Embryonic facial prominence (tissue), 1 donor: ENCODE measurements around the gene TAF8.
A peak's percentile ranks its signal among the peaks of the same experiment; 100 is the strongest.

Experiments
- DNase-seq: peaks from one replicate; pipeline ENCODE4 v3.0.0-alpha.2; 2016; ENCODE audit errors: extremely low spot score

TAF8 gene

DNA sequence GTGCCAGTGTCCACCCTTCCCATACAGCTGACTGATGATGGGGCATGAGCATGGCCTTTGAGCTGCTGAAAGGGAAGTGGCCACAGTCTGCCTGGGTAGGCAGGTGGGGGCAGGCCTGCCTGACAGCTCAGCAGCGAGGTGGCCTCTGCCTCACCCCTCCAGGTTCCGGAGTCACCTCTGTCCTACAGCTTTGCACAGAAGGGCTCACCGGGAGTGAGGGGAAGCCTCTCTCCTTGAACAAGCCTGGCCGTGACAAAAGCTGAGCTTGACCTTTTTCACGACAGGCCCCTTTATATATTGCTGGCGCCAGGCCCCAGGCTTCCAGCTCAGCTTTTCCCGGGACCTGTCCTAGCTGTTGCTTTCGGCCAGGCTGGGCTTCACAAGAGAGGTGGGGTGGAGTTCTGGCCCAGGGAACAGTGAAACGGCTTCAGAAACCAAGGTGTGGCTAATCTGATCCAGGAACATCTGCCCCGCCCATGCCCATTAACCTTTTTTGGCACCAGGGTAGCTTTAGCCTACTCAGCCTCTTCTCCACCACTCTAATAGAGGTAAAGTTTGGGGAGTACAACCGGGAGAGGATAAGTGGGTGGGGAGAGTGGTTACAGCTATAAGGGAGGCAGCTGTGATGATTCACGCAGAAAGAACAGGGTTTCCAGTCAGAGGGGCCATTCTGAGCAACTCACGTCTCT, 49.2 kb downstream of the TAF8 start:
- DNase-seq = no peak

DNA sequence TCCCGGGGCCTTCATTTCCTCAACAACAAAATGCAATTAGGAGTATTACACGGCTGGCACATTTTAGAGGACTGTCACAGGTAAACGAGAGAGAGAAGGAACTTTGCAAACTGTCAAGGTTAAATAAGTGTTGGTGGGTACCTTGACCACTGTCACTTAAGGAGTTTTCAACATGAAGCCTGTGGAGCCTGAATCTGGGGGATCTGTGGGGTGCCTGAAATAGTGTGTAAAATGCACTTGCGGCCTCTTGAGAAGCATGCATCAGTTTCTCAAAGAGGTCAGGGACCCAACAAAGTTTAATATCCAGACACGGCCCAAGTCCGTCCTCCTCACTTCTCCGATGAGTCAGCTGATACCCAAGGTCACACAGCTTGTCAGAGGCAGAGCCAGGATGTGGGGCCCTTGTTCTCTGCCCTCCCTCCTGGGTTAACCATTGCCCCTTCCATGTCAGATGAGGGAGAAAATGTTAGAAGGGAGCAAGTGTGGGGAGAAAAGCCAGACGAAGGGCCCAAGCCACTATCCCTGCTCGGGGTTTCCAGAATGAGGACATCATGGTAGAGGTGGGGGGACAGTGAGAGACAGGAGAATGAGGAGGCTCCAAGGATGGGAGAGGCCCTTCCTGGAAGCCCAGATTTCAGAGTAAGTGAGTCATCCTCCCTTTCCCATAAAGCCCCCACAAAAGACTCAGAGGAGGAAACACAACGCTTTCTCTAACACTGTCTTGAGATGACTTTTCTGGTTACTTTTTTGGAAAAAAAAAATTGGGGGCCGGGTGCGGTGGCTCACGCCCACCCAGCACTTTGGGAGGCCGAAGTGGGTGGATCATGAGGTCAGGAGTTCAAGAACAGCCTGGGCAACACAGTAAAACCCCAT, 49.9 kb downstream of the TAF8 start:
- no peak for DNase-seq

DNA sequence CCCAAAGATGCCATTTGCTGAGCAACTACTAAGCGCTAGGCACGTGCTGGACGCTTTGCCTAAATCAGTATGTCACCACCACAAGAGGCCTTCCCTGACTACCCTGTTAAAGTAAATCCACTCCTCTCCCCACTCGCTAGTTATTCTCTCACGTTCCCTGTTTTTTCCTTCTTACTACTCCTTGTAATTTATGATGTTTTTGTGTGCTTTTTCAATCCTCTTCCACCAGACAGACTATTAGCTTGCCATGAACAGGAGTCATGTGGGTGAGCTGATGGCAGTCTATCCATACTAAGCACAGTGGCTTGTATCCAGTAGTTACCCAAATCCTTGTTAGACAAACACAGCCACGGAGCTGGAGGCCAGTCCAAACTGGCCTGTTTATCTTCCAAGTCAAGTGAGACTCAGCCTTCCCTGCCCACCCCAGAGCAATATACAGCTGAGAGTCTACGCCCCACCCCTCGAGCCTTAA, 50.9 kb downstream of the TAF8 start:
- DNase-seq = no peak

DNA sequence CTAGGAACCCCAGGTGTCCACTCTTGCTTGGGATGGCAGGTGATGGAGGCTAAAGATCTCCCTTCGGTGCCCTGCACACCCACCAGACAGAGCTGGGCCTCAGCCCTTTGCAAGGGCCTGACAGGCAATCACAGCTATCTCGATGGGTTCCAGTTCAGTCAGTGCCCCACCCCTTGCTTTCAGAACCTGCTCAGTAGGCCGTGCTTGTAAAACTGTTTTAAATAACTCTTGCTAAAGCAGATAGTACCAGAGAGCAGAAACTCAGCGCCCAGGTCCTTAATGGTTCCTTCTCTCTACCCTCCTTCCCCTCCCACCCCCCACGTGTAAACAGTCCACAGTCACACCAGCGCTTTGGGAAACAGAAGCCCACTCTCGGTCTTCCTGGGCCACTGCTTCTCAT, 52.9 kb downstream of the TAF8 start:
- no peak for DNase-seq

DNA sequence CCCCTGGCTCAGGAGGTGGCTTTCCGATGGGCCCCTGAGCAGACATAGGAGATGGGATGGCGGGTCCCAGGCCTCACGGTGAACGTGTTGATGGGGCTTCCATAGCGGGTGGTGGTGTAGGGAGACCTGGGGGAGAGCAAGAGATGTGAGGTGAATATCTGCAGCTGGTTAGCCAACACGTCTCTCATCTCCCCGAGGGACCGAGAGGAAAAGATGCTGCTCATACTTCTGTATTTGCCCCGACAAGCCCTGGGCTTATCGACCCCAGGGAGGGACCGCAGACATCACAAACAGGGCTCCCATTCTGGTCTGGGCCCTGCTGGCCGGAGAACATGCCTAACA, 53.4 kb downstream of the TAF8 start:
- no peak for DNase-seq

DNA sequence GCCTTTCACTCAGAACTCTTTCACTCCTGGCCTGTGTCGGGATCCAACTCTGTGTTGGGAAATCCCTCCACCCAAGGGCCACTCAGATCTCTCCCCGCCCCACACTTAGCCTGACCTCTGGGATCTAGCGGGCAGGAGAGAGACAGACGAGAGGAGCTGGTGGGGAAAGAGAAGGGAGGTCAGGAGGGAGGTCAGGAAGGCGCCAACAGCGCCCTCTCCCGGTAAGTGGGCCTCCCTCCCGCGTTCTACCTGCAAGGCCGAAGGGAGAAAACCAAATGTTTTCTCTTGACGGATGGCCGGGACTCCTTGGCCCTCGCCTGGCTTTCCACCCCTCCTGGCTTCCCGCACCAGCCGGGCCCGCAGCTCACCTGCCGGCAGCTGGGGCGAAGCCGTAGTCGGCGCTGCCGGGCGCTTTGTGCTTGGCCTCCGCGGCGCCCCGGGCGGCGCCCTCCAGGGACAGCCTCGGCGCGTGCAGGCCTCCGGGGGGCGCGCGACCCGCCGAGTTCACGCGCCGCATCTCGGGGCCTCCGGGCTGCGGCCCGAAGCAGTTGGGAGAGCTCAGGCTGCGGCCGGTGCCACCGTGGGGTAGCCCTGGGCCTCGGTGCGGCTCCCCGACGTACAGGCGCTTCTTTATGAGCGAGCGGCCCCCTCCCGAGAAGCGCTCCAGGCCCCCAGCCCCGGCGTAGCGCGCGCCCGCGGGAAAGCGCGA, 53.9 kb downstream of the TAF8 start:
- peak; percentile 19 for DNase-seq

DNA sequence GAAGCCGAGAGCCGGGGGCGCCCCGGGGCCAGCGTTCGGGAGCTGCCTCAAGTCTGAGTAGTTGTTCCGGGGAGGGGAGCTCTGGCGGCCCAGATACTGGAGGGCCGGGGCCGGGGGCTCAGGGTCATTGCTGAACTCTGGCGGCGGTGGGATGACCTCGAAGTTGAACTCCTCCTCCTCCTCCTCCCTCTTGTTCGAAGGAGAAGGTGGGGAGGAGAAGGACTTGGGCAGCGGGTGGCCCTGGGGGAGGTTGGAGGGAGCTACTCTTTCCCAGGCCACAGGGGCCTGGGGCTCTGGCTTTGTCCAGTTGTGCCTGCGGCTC, 54.4 kb downstream of the TAF8 start:
- no peak for DNase-seq

DNA sequence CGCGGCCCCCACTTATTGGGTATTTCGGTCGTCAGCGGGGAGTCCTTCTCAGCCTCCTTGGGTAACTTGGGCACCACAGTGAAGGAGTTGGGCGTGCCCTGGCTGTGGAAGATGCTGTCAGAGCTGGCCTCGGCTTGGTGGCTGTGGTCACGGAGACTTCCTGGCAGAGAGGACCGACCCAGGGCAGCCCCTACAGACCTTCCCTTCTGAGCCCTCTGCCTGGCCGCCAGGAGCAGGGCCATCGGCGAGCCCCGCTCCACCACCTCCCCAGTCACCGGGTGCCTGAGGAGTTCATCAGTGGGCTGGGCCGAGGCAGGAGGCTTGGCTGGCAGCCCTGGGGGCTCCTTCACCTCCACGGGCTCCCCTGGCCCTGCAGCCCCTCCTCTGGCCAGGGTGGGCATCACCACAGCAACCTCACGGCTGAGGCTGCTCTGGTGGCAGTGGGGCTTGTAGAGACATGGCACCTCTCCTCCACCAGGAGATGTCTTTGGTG, 54.9 kb downstream of the TAF8 start:
- no peak for DNase-seq

DNA sequence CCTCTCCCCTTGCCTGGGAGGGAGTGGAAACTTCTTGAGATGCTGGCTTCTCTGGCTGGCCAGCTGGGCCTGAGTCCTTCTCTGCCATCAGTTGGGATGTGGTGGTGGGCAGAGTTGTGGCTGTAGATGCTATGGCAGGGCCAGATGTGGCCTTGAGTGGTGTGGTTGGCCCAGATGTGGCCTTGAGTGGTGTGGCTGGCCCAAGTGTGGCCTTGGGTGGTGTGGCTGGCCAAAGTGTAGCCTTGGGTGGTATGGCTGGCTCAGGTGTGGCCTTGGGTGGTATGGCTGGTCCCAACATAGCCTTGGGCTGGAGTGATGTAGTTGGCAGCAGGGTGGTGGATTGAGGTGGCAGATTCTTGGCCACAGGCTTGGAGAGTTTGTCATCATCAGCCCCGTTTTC, 55.4 kb downstream of the TAF8 start:
- no peak for DNase-seq

DNA sequence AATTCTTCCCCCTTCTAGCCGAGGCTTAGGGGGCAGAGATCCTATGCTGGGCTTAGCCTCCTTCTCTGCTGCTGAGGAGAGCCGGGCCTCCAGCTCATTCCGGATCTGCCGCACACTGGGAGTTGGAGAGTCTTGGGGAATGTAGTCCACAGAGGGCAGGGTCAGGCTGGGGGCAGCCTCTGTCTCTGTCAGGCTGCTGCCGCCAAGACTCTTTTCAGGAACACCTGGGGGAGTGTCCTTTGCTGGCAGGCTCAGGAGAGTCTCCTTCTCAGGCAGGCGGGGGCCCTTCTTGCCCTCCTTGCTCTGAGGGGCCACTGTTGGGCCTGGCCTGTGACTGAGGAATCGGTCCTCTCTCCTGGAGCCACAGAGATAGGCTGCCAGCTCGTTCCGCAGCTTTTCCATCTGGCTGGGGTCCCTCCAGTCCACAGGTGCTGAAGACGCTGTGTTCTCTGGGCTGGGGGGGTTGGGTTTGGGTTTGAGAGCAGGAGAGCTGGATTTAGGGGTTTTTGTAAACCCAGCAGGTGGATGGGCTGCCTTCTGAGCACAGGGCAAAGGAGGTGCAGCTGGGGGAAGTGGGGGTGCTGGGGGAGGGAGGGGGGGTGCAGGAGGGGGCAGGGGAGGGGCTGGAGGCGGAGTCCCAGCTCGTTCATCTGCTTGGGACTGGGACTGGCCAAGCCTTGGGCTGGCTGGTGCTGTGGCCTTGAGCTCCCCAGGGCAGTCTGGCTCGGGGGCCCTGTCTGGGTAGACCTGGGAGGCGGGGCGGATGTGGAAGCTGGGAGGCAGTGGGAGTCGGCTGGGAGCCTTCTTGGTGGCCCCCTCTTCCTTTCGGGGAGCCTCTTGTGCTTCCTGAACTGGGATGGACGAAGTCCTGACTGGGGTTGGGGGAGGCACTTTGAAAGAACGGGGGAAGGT, 56.0 kb downstream of the TAF8 start:
- DNase-seq = no peak

DNA sequence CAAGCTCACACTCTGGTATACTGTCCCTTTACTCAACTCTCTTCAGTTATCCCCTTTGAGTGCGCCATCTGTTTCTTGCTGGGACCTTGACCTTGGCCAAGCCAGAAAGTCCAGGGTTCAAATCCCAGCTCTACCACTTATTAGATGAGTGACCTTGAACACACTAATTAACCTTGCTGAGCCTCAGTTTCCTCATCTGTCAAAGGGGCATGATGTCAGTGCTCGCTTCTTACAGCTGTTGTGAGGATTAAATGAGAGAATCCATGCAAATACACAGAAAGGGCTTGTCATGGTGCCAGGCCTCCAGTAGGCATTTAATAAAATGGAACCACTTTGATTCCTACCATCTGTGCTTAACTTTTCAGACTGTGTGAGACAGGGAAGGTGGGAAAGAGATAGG, 57.7 kb downstream of the TAF8 start:
- DNase-seq = no peak

DNA sequence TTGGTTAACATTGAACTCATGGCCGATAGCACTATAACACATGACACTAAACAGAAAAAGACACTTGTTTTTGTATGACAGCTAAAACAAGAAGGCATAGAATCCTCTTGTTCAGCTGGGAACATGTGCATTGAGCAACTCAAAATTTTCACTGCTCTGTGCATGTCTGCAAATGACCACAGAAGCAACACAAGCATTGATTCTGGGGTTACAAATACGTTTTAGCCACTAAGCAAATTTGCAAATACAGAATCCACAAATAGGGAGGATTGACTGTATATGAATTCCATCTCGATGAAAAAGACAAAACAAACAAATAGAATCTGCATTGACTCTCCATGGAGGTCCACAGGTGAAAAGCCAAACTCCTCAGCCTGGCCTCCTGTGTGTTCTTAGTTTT, 60.4 kb downstream of the TAF8 start:
- no peak for DNase-seq

DNA sequence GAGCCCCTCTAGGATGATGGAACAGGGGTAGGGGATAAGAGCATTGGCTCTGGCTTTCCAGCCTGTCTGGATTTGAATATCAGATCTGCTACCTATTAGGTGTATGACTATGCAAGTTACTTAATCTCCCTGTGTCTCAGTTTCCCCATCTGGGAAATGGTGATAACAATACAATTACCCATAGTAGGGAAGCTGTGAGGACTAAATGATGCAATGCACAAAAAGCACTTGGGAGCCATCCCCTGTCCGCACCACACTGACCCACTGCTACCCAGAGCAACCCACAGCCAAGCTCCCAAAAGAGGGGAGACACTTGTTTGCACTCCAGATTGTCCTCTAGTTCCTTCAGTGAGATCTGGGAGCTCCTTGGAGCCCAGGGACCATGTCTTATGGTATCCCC, 62.0 kb downstream of the TAF8 start:
- DNase-seq = no peak

DNA sequence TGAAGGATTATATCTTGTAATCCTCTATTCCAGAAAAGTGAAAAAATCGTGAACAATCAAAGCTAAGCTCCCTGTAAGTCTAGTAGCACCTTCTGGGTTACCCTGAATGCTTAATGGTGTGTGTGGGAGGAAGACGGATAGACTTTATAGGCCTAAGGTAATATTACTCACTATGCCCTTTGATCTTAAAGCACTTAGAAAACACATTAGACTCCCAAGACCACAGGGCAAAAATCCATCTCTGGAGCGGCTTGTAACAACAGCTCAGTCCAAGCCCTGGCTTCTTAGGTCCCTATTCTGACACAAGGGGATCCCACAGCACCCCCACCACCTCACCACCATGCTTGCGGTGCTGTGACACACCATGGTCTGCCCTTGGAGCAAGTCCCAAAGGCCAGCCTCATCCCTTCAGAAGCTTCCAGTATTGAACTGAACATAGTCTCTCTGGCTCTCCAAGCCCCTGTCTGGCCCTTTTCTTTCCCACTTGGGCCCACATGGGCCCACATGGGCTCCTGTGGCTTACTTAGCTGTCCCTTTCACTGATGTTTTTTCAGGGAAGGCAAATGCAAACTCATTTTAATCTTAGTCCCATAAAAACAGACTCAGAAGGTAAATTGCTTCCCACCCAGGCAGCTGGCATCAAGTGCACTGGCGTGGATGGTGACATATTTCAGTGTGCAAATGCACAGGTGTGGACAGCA, 63.8 kb downstream of the TAF8 start:
- DNase-seq = no peak

DNA sequence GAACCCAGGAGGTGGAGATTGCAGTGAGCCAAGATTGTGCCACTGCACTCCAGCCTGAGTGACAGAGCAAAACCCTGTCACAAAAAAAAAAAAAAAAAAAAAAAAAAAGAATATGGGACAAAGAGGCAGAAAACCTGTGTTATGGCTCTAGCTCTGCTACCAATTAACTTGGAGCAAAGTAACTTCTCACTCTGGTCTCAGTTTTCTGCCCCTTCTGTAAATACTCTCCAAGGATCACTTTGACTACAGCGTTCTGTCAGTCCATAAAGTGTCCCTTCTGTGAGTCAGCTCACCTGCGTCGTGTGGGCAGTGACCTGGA, 67.5 kb downstream of the TAF8 start:
- DNase-seq = no peak

DNA sequence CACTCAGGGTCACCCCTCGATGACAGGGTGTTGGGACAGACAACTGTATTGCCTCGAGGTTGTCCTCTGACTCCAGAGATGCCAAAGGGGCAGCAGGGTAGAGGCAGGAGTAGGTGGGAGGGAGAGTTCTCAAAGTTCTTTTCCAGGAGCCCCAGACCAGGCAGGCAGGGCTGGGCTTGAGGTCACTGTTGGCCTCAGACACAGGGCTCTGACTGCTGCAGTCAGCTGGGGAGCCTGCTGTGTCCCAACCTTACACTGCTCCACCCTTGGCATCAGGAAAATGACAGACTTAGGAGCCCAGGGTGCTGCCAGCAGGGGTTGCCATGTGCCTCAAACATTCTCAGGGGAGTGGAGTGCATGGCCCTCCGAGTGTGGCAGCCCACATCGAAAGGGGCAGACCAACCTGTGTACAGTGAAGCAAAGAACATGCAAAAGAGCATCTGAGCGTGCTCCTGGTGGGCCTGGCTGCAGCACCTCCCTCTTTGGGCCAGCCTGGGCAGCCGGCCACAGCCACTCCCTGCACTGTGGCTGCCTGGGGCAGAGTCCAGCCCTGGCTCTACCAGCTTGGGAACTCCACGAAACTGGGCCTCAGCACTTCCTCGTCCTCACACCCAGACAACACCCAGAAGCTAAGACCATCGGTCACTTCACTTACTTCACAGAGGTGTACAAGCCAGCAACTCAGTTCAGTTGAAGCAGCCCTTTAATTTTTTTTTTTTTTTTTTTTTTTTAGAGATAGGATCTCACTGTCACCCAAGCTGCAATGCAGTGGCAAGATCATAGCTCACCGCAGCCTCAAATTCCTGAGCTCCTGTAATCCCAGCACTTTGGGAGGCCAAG, 68.1 kb downstream of the TAF8 start:
- DNase-seq = no peak

DNA sequence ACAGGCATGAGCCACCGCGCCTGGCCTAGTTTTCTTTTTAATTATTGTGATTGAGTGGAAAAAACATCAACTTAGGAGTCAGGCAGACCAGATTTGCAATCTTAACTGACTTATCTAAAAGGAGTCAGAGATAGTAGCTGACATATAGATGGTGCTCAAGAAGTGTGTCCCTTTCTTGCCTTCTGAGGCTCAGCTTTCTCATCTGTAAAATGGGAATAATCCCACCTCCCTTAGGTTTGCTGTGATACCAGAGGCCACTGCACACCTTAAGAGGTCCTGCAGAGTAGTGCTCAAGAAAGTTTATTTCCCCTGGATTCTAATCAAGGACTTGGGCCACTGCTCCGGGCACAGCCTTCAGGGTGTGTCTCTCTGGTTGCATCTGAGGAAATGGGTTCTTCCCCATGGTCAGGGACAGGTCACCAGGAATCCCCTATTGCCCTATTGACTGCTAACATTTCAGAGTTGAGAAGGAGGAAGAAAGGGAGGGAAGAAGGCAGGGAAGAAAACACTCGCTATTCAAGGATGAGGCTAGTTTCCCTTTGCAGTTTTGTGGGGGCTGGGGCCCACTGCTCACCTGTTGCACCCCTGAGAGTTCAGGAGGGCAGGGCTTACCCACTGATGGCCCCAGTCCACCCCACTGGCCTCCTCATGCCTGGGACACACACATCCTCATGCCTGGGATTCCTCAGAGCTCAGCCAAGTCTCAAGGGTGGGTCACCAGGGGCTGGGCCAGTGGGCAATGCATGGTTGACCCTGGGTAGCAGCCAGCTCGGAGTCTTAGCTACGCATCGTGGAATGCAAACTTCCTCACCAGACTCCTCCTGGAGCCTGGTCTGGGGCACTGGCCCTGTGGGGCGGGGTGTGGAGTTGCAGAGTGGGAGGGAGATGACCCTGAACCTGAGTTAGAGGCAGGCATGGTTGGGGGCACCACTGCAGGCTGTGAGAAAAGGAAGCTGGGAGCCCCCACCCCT, 70.9 kb downstream of the TAF8 start:
- DNase-seq = no peak

DNA sequence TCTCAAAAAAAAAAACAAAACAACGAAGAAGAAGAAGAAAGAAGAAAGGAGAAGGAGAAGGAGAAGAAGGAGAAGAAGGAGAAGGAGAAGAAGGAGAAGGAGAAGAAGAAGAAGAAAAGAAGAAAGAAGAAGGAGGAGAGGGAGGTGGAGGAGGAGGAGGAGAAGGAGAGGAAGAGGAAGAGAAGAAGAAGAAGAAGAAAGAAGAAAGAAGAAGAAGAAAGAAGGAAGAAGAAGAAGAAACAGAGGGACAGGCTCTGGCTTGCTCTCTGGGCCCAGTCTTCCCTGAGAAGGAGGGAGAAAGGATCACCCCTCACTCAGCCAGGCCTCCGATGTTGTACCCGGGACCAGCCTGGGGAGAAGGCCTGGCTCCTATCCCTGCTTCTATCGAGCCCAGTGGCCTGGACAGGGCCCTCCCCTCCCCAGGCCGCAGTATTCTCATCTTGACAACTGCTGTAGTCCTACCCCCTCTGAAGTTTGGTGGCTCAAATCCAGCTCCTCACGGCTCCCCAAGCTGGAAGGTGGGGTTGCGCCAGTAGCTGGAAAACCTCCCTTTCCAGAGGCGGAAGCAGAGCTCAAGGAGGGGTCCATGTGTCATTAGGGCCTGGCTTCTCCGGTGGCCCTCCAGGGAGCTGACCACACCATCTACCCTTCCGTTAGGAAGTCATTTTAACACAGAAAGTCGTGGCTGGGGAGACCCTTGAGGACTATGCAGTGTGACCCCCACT, 73.2 kb downstream of the TAF8 start:
- no peak for DNase-seq
